IPS-18c (cell line): ENCODE results near the gene ALDH3B1.

Experiments used
- H3K4me3 ChIP-seq: 2 replicates; pipeline ENCODE4 v1.7.0; 2013; ENCODE audit warnings: low read depth, mild to moderate bottlenecking, low read length, moderate library complexity; ENCODE audit not compliant: insufficient read depth
- H3K9me3 ChIP-seq: one replicate; pipeline ENCODE4 v1.6.1; 2013; ENCODE audit warnings: mild to moderate bottlenecking, low read length, moderate library complexity; ENCODE audit not compliant: control insufficient read depth, insufficient read depth

Gene ALDH3B1

GRCh38 chr11:68008381-68009337 lies 1.5 kb upstream of the ALDH3B1 start:
- Histone ChIP-seq H3K9me3 (no peaks in the 10 kb centered on the region), H3K4me3 (no peak overlapping the region)

- no peak overlapping the region for H3K4me3 ChIP-seq
Observed at GRCh38 chr11:68009391-68010089, 587 bp upstream of the ALDH3B1 start.

DNA sequence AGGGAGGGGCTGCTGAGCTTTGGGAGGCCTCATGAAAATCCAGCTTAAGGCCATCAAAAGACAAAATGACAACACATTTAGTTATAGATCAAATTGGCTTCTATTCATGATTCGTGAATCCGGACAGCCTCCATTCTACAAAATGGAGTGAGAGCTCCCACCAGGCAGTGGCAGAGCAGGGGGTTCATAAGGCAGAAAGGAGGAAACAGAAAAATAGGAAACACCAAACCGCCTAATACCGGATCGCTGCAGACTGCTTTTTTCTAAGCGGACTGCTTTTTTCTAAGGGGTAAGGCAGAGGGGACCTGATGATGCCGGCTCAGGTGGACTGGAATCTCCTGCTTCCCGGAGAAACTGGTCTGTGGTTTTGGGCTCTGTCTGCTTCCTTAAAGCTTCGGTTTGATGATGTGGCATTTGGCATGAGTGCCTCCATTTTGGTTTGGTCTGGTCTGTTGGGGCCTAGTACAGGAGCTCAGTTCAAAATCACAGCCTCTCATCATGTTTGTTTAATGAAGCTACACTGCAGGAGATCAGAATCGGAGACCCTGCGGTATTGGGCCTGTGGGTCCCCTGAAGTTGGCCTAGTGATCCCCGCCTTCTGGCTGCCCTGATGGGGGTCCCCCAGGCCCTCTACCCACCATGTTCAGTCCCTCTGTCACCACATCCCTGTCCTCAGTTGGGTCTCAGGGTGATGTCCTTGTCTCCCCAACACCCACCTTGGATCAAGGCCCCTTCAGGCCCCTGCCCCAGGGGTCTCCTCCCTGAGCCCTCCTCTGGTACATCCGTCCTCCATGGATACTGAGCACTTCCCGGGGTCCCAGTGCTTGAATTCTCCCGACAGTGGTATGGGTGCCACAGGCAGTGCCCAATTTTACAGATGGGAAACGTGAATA lies 1.2 kb downstream of the ALDH3B1 start:
- no peak overlapping the region for H3K4me3 ChIP-seq
- H3K9me3 ChIP-seq: no peaks in the 10 kb centered on the region

More at GRCh38 chr11:68009391-68010089, 587 bp upstream of the ALDH3B1 start:
- H3K9me3 ChIP-seq: no peaks in the 10 kb centered on the region

- no peaks in the 10 kb centered on the region for H3K9me3 ChIP-seq
- no peak overlapping the region for H3K4me3 ChIP-seq
Observed at GRCh38 chr11:68012044-68012842, 2.1 kb downstream of the ALDH3B1 start.

DNA sequence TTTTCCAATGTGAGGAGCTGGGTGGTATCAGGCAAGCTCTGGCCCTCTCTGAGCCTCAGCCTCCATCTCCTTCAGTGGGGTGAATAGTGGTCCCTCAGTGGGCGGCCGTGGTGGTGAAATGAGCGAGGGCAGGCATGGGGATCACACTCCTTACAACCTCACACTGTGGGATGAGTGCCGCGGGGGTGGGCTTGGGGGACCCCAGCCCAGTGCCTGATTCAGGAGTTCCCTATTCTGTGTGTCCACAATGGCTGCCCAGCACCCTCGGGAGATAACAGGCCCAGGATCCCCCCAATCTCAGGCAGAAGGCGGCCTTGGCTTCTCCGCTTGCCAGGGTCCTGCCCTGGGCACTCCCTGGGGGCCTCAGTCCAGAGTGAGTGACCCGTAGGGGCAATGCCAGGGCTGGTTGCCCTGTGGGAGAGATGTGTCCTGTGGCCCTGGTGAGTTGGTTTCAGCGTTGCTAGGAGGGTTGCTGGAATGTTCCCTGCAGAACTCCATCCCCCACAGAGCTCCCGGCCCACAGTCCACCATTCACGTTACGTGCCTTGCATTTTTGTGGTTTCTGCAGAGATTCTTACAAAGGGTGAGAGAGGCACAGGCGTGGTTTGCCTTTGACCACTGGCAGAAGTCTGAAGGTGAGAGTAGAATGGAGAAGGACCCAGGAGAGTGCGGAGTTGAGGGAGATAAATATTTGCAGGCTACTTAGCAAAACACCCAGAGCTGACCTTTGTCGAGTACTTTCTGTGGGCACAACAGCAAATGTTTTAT lies 2.9 kb downstream of the ALDH3B1 start:
- Histone ChIP-seq H3K4me3 (no peak overlapping the region), H3K9me3 (no peaks in the 10 kb centered on the region)

- no peaks in the 10 kb centered on the region for H3K9me3 ChIP-seq
- no peak overlapping the region for H3K4me3 ChIP-seq
Observed at GRCh38 chr11:68013611-68014156, 3.6 kb downstream of the ALDH3B1 start.

DNA sequence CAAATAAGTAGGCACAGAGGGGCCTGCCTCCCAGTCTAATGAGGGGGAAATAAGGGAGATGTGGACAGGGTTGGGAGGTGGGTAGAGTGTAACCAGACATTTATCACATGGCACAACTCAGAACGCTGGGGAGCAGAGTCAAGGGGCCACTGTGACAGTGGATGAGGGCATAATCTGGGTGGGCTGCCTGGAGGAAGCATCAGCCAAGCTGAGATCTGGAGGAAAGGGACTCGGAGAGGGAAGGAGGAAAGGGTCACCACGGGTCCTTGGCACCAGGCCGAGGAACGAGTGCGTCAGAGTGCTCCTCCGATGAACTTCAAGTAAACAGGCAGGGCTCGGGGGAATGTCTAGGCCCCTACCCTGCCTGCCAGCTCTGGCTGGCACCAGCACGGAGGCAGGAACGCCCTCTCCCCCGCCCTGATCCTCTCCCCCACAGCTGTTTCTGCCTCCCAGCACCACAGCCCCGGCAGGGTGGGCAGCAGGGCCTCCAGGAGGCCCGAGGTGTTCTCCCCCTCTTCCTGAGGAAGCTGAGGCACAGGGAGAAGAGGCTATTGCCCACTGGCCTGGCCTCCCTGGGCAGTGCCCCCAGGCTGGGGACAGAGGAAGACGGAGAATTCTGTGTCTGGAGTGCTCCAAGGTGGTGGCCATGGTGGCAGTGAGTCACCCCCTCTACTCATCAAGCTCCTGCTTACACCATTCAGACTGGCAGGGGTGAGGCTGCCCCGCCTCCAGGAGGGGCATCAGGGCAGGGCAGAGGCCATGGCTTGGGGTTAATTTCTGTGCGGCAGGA lies 4.2 kb downstream of the ALDH3B1 start:
- H3K9me3 ChIP-seq: no peaks in the 10 kb centered on the region
- no peak overlapping the region for H3K4me3 ChIP-seq

GRCh38 chr11:68014947-68015447 lies 4.9 kb downstream of the ALDH3B1 start:
- Histone ChIP-seq H3K4me3 (no peak overlapping the region), H3K9me3 (no peaks in the 10 kb centered on the region)

DNA sequence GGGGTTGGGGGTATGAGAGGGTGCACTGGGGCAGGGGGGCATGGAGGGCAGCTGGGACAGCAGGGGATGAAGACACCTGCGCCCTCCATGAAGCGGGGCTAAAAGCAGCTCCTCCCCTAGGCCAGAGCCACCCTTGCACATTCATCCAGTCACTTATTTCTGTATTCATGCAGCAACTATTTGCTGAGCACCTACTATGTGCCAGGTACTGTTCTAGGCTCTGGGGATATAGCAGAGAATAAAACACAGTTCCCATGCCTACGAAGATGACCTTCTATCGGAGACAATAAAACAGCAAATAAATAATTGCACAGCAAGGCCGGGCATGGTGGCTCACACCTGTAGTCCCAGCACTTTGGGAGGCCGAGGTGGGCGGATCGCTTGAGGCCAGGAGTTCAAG lies 5.3 kb downstream of the ALDH3B1 start:
- H3K4me3 ChIP-seq: no peak overlapping the region
- H3K9me3 ChIP-seq: no peaks in the 10 kb centered on the region

DNA sequence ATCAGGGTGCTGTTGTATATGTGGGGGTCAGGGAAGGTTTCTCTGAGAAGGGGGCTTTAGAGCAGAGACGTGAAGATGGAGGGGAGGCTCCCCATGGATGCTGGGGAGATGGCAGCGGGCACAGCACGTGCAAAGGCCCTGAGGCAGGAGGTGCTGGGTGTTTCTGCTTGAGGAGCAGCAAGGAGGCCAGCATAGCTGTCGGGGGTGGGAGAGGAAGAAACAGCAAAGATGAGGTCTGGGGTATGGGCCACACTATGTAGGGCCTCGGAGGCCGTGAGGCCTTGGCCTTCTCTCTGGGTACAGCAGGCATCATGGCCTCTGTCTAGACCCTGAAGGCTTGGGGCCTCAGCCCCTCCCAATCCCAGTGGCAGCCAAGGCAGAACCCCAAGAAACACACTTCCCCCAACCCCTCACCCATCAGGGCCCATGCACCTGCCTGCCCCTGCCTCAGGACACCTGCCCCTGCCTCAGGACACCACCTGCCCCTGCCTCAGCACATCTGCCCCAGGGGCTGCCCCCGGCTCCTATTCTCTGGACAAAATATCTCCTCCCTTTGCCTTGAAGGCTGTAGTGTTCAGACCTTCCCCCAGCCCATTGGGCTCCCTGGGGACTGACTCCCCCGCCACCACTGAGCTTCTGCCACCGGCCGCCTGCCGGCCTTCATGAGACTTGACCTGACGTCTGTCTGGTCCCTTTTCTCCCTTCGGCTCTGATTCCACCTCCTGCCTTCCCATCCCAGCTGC lies 6.2 kb downstream of the ALDH3B1 start:
- no peaks in the 10 kb centered on the region for H3K9me3 ChIP-seq
- no peak overlapping the region for H3K4me3 ChIP-seq

- H3K4me3 ChIP-seq: no peak overlapping the region
Observed at GRCh38 chr11:68016904-68017817, 7.0 kb downstream of the ALDH3B1 start.

GRCh38 chr11:68017980-68018729 lies 8.0 kb downstream of the ALDH3B1 start:
- no peaks in the 10 kb centered on the region for H3K9me3 ChIP-seq
- no peak overlapping the region for H3K4me3 ChIP-seq

More at GRCh38 chr11:68016904-68017817, 7.0 kb downstream of the ALDH3B1 start:
- H3K9me3 ChIP-seq: no peaks in the 10 kb centered on the region

GRCh38 chr11:68018730-68019190 lies 8.6 kb downstream of the ALDH3B1 start:
- H3K4me3 ChIP-seq: no peak overlapping the region

More at GRCh38 chr11:68018730-68019190, 8.6 kb downstream of the ALDH3B1 start:
- H3K9me3 ChIP-seq: no peaks in the 10 kb centered on the region
